IMR-90 (cell line): Measurements from ENCODE around the gene ZFP36. TPM values are rescaled to one million over a fixed set of nuclear protein-coding genes. Genes with fewer than 3 reads are reported as not detected.

Source experiments
- ATAC-seq: fragments of 200-7000 bp; cut with Tn5 transposase; 2 replicates; pipeline ENCODE4 v1.9.1; 2020; ENCODE audit warnings: low read depth, mild to moderate bottlenecking, moderate library complexity
- BruUV-seq: library from RNA; stranded (reverse); fragments of 400-500 nt; replicated peaks from 2 replicates; lab custom pipeline; 2021; lab: Mats Ljungman, UMichigan
- CTCF ChIA-PET: fragments of 300-600 bp; formaldehyde crosslinking; extraction: SDS; loops from one replicate; lab custom pipeline; 2021; ENCODE audit warnings: antibody characterized with exemption; lab: Yijun Ruan, JAX
- POLR2A ChIA-PET: fragments of 300-600 bp; sonication (Branson Sonifier 250); formaldehyde crosslinking; loops from one replicate; lab custom pipeline; 2022; ENCODE audit warnings: antibody characterized with exemption; ENCODE audit not compliant: unreplicated experiment; lab: Charles Lee
- DNase-seq: peaks from one replicate; pipeline ENCODE4 v3.0.0; 2013
- H2AFZ ChIP-seq: replicated peaks from 2 replicates; pipeline ENCODE3; 2013; ENCODE audit warnings: low read length, mild to moderate bottlenecking; ENCODE audit not compliant: poor library complexity
- H2AK5ac ChIP-seq: 2 replicates; pipeline ENCODE4 v1.6.1; 2013; ENCODE audit warnings: low read depth, low read length, inconsistent platforms
- H2AK9ac ChIP-seq: replicated peaks from 2 replicates; pipeline ENCODE3; 2013; ENCODE audit warnings: mild to moderate bottlenecking, low read depth, low read length, moderate library complexity; ENCODE audit not compliant: poor library complexity
- H2BK120ac ChIP-seq: 2 replicates; pipeline ENCODE4 v1.6.1; 2013; ENCODE audit warnings: low read depth, low read length, inconsistent platforms
- H2BK15ac ChIP-seq: 3 replicates; pipeline ENCODE4 v1.6.1; 2013; ENCODE audit warnings: low read depth, low read length, inconsistent platforms
- H2BK20ac ChIP-seq: 2 replicates; pipeline ENCODE4 v1.6.1; 2013; ENCODE audit warnings: low read depth, mild to moderate bottlenecking, inconsistent platforms, low read length, moderate library complexity
- H2BK5ac ChIP-seq: 2 replicates; pipeline ENCODE4 v1.6.1; 2013; ENCODE audit warnings: mild to moderate bottlenecking, low read depth, low read length, inconsistent platforms; ENCODE audit not compliant: poor library complexity, severe bottlenecking
- H3K14ac ChIP-seq: replicated peaks from 2 replicates; pipeline ENCODE4 v1.6.1; 2013; ENCODE audit warnings: low read depth, low read length, inconsistent platforms
- H3K18ac ChIP-seq: 2 replicates; pipeline ENCODE4 v1.6.1; 2013; ENCODE audit warnings: low read depth, low read length, control low read depth
- H3K23ac ChIP-seq: 2 replicates; pipeline ENCODE4 v1.6.1; 2013; ENCODE audit warnings: low read depth, low read length, inconsistent platforms
- H3K27ac ChIP-seq: 2 replicates; pipeline ENCODE4 v1.5.1; 2013; ENCODE audit warnings: mild to moderate bottlenecking, control low read depth, low read length; ENCODE audit not compliant: insufficient read depth
- H3K27me3 ChIP-seq: 2 replicates; pipeline ENCODE4 v1.6.1; 2013; ENCODE audit warnings: low read length; ENCODE audit not compliant: control insufficient read depth, insufficient read depth
- H3K36me3 ChIP-seq: 2 replicates; pipeline ENCODE4 v1.6.1; 2013; ENCODE audit warnings: low read length, mixed read lengths; ENCODE audit not compliant: control insufficient read depth, insufficient read depth
- H3K4ac ChIP-seq: 2 replicates; pipeline ENCODE4 v1.6.1; 2013; ENCODE audit warnings: low read depth, low read length, inconsistent platforms
- H3K4me1 ChIP-seq: 2 replicates; pipeline ENCODE4 v1.6.1; 2013; ENCODE audit warnings: low read length, mixed read lengths; ENCODE audit not compliant: control insufficient read depth, insufficient read depth
- H3K4me2 ChIP-seq: 2 replicates; pipeline ENCODE4 v1.6.1; 2013; ENCODE audit warnings: low read depth, mild to moderate bottlenecking, control low read depth, low read length, moderate library complexity
- H3K4me3 ChIP-seq: 2 replicates; pipeline ENCODE4 v1.5.1; 2013; ENCODE audit warnings: low read depth, mild to moderate bottlenecking, control low read depth, low read length, moderate library complexity; ENCODE audit not compliant: insufficient read depth
- H3K56ac ChIP-seq: 2 replicates; pipeline ENCODE4 v1.6.1; 2013; ENCODE audit warnings: low read length, inconsistent platforms; ENCODE audit not compliant: insufficient read depth; ENCODE audit errors: extremely low read depth
- H3K79me1 ChIP-seq, 2 experiments: 2 replicates each; pipeline ENCODE4 v1.6.1; 2013; ENCODE audit warnings: low read length in 2 of 2, inconsistent platforms in 1 of 2, low read depth in 1 of 2
- H3K9ac ChIP-seq: 2 replicates; pipeline ENCODE4 v1.6.1; 2013; ENCODE audit warnings: low read depth, low read length, control low read depth
- H3K9me1 ChIP-seq: 2 replicates; pipeline ENCODE4 v1.6.1; 2013; ENCODE audit warnings: low read length, inconsistent platforms; ENCODE audit not compliant: insufficient read depth
- H3K9me3 ChIP-seq: 2 replicates; pipeline ENCODE4 v1.6.1; 2013; ENCODE audit warnings: low read length; ENCODE audit not compliant: control insufficient read depth, insufficient read depth
- H4K20me1 ChIP-seq: 2 replicates; pipeline ENCODE4 v1.6.1; 2013; ENCODE audit warnings: low read length, inconsistent platforms; ENCODE audit not compliant: insufficient read depth
- H4K5ac ChIP-seq: 2 replicates; pipeline ENCODE4 v1.6.1; 2013; ENCODE audit warnings: mild to moderate bottlenecking, low read depth, low read length, control low read depth
- H4K8ac ChIP-seq, 2 experiments: 2 replicates each; pipeline ENCODE4 v1.6.1; 2013; ENCODE audit warnings: low read depth in 2 of 2, low read length in 2 of 2, control low read depth in 1 of 2, inconsistent platforms in 1 of 2
- H4K91ac ChIP-seq: 2 replicates; pipeline ENCODE4 v1.6.1; 2013; ENCODE audit warnings: low read depth, low read length, inconsistent platforms; ENCODE audit not compliant: insufficient read depth
- CHD1 ChIP-seq: IDR thresholded peaks from 2 replicates; pipeline ENCODE4 v1.6.1; 2012; ENCODE audit warnings: low read depth, low read length, improper control_type of control experiment
- FOS ChIP-seq: fragments of 150-350 bp; IDR thresholded peaks from 2 replicates; pipeline ENCODE4 v1.6.1; 2016; ENCODE audit warnings: low read depth, low read length
- MAZ ChIP-seq: IDR thresholded peaks from 2 replicates; pipeline ENCODE4 v1.6.1; 2012; ENCODE audit warnings: low read depth, mild to moderate bottlenecking, low read length, improper control_type of control experiment, moderate library complexity, borderline replicate concordance
- NFE2L2 ChIP-seq: fragments of 150-350 bp; IDR thresholded peaks from 2 replicates; pipeline ENCODE4 v1.6.1; 2016; ENCODE audit warnings: low read depth, mild to moderate bottlenecking, low read length
- WGBS, 2 experiments: methylation state at CpG; one replicate each; pipeline versions ENCODE4 v1.1.5 to v1.1.7; 2013; ENCODE audit warnings: missing lambda C conversion rate in 2 of 2; ENCODE audit not compliant: insufficient read length in 1 of 2; ENCODE audit errors: extremely low coverage in 2 of 2; 5-methylcytosine and 5-hydroxymethylcytosine counted together
- dilution Hi-C: fragments of 300-500 bp; cut with HindIII; formaldehyde crosslinking; loops from one replicate; pipeline ENCODE4 v1.14.3; 2018; ENCODE audit warnings: low sequenced_read_pairs; ENCODE audit not compliant: unreplicated experiment
- in situ Hi-C: fragments of 300-500 bp; cut with MboI; formaldehyde crosslinking; loops from 3 replicates; pipeline ENCODE4 v1.14.3; 2019; ENCODE audit warnings: low sequenced_read_pairs, inconsistent platforms, mixed read lengths
- intact Hi-C: fragments of 100-400 bp; cut with micrococcal nuclease; formaldehyde crosslinking; loops from 2 replicates; pipeline ENCODE4 v1.10.0; 2022
- polyA plus RNA-seq, 3 experiments: library from polyadenylated mRNA; depleted of rRNA; stranded (reverse); fragments of >200 nt; gene quantifications; 2 replicates each; pipeline ENCODE4 v1.2.3, GENCODE V29; 2012; ENCODE audit warnings: low replicate concordance in 1 of 3
- total RNA-seq: library from RNA; depleted of rRNA; stranded (reverse); fragments of >200 nt; gene quantifications from 2 replicates; pipeline ENCODE4 v1.2.3, GENCODE V29; 2012
- TF ChIP-seq, protein P1 (sequence below): conservative IDR thresholded peaks from 2 replicates; pipeline ENCODE4 v1.5.1; 2012; ENCODE audit warnings: mild to moderate bottlenecking, low read depth, low read length, improper control_type of control experiment

Gene ZFP36
- total and polyA plus RNA-seq, 2 of the 4 experiments (the other 2 are of a cell fraction): 1.4 to 45.0 TPM

DNA sequence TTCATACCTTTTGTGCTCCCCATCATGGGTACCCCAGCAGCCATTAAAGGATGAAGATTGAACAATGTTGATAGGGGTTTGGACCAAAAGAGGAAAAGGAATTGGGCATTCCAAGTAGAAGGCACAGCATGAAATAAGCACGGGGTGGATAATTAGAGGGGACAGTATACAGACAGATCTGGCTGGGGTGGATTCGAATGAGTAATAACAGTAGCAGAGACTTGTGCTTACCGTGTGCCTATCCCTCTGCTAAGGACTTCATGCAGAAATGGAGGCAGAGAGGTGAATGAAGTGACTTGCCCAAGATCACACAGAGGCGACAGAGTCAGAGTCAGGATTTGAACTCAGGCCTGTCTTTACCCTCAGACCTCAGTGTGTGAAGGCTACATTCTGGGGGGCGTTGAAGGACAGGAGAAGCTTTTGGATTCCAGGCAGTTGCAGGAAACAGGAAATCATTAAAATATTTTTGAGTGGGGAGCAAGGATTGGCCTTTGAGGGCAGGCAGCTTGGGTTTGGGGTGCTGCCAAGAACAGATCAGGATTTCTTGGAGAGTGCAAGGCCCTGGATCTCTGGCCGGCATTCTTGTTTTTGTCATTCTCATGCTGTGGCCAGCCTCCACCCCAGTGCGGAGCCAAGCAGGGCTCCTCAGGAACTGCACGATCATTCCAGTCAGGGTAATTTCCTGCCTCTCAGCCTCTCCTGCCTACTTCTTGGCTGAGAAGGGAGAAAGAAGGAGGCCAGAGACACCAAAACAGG, 34.4 kb upstream of the ZFP36 start:
- Histone ChIP-seq H3K27me3 (no peaks in the 10 kb centered on the region), H3K4me2 (peak overlapping the region; percentile 32; the same call in 1 of the 2 replicates), H2BK20ac (peak overlapping the region; percentile 81), H3K4ac (peak overlapping the region; percentile 97), H3K9me1 (peaks cover 18% of the 10 kb centered on the region), H4K5ac (peak overlapping the region; percentile 76), H2AK5ac (peak overlapping the region; percentile 97), H3K23ac (peak overlapping the region; percentile 97), H2AK9ac (peak overlapping the region; percentile 99), H3K9me3 (no peaks in the 10 kb centered on the region), H2BK120ac (peak overlapping the region; percentile 93), H3K36me3 (peaks cover 57% of the 10 kb centered on the region), H3K14ac (peak overlapping the region; percentile 96), H3K18ac (peak overlapping the region; percentile 71), H3K4me1 (peaks cover 14% of the 10 kb centered on the region), H4K20me1 (peaks cover 9% of the 10 kb centered on the region), H3K9ac (peak overlapping the region; percentile 54), H3K27ac (peak overlapping the region; percentile 90), H2BK15ac (peak overlapping the region; percentile 77; the same call in 1 of the 3 replicates), H3K4me3 (no peak overlapping the region), H2BK5ac (peak overlapping the region; percentile 92), H4K8ac (peak overlapping the region; percentile 7 to 93; a peak in 3 of 4 replicates), H3K56ac (peak overlapping the region; percentile 86; the same call in 1 of the 2 replicates), H3K79me1 (peaks cover 26 to 56% of the 10 kb centered on the region in 2 experiments), H4K91ac (peak overlapping the region; percentile 94), H2AFZ (peak overlapping the region; percentile 82)
- WGBS, 2 experiments: 45% methylated on average over 4 of the region's 8 CpGs; no CpG with 5 or more reads in 1 of the 2 experiments
- peak; percentile 96 for ATAC-seq
- DNase-seq: peak; percentile 93
- BruUV-seq: no TSS peak
- dilution Hi-C loops: no loop called here
- TF ChIP-seq FOS (no peak), MAZ (peak; percentile 30; the same call in 1 of the 2 replicates), CHD1 (no peak), NFE2L2 (peak; percentile 48; the same call in 1 of the 2 replicates)
- TF ChIP-seq, protein P1, sequence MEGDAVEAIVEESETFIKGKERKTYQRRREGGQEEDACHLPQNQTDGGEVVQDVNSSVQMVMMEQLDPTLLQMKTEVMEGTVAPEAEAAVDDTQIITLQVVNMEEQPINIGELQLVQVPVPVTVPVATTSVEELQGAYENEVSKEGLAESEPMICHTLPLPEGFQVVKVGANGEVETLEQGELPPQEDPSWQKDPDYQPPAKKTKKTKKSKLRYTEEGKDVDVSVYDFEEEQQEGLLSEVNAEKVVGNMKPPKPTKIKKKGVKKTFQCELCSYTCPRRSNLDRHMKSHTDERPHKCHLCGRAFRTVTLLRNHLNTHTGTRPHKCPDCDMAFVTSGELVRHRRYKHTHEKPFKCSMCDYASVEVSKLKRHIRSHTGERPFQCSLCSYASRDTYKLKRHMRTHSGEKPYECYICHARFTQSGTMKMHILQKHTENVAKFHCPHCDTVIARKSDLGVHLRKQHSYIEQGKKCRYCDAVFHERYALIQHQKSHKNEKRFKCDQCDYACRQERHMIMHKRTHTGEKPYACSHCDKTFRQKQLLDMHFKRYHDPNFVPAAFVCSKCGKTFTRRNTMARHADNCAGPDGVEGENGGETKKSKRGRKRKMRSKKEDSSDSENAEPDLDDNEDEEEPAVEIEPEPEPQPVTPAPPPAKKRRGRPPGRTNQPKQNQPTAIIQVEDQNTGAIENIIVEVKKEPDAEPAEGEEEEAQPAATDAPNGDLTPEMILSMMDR: no peak
- in situ Hi-C loops: no loop called here
- CTCF ChIA-PET: interaction anchor here (1.0 kb wide), 1 partner anchor 42 kb away, joined by 3 read pairs; no protein-coding TSS in a partner anchor
- POLR2A ChIA-PET: no interaction called here
- intact Hi-C loops: no loop called here
